Colonic mucosa (tissue), 4 donors: Measurements from ENCODE around the gene OTOP3. TPM values are rescaled to one million over a fixed set of nuclear protein-coding genes. Genes with fewer than 3 reads are reported as not detected.
A peak's percentile ranks its signal among the peaks of the same experiment; 100 is the strongest.

ENCODE experiments used
- DNase-seq: peaks from one replicate; pipeline ENCODE4 v3.0.0-alpha.2; 2020
- H3K27ac ChIP-seq: fragments of 200-600 bp; one replicate; pipeline ENCODE4 v1.8.0; 2021
- H3K27me3 ChIP-seq: fragments of 200-600 bp; one replicate; pipeline ENCODE4 v1.8.0; 2021
- H3K36me3 ChIP-seq: fragments of 200-600 bp; one replicate; pipeline ENCODE4 v1.8.0; 2021
- H3K4me1 ChIP-seq: fragments of 200-600 bp; one replicate; pipeline ENCODE4 v1.8.0; 2021; ENCODE audit warnings: mild to moderate bottlenecking
- H3K4me3 ChIP-seq: fragments of 200-600 bp; one replicate; pipeline ENCODE4 v1.8.0; 2021
- H3K9ac ChIP-seq, 2 donors: one replicate each; pipeline ENCODE4 v1.7.0; 2013; ENCODE audit warnings: control low read depth in 2 of 2, low read depth in 2 of 2, low read length in 2 of 2
- H3K9me3 ChIP-seq: fragments of 200-600 bp; one replicate; pipeline ENCODE4 v1.8.0; 2021
- intact Hi-C: fragments of 100-400 bp; cut with DNase I; formaldehyde crosslinking; loops from one replicate; pipeline ENCODE4 v1.14.1; 2022
- total RNA-seq, 2 donors: library from RNA; stranded (reverse); fragmentation: NEBNext Ultra II Directional in 1 of 2; extraction: Animal tissue kit (Norgen Biotek cat#: 25700) in 1 of 2; gene quantifications; one replicate each; pipeline ENCODE4 v1.2.1, GENCODE V29; 2021
- TF ChIP-seq, protein P1 (sequence below): fragments of 200-600 bp; IDR thresholded peaks from one replicate; pipeline ENCODE4 v1.8.0; 2022; ENCODE audit warnings: antibody characterized with exemption, mild to moderate bottlenecking
- donor health status: healthy.
- donor health status: DM: no; HTN: no; CAD: no.
- donor health status: DM: no; HTN: no; CAD: no.

Gene OTOP3
- total RNA-seq, 2 donors from 2014 or later = 0.40 TPM; not detected in 1

DNA sequence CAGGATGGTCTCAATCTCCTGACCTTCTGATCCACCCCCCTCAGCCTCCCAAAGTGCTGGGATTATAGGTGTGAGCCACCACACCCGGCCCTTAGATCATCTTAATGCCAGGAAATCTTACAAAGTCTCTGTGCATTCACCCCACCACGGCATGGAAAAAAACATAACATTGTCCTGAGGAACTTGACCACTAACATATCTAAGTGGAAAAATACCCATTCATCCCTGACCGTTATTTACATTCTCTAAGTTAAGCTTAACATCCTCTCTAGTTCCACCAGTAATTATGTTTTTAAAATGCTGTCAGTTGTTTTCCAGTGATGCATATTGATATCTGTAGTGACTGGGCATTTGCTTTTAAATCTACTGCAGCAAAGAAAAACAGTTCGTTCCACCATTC, 40.2 kb downstream of the OTOP3 start:
- Histone ChIP-seq H3K36me3 (no peaks in the 10 kb centered on the region), H3K4me3 (no peak overlapping the region), H3K9me3 (no peaks in the 10 kb centered on the region), H3K27me3 (no peaks in the 10 kb centered on the region), H3K9ac (no peak overlapping the region), H3K4me1 (peaks cover 4% of the 10 kb centered on the region), H3K27ac (no peak overlapping the region)
- TF ChIP-seq, protein P1, sequence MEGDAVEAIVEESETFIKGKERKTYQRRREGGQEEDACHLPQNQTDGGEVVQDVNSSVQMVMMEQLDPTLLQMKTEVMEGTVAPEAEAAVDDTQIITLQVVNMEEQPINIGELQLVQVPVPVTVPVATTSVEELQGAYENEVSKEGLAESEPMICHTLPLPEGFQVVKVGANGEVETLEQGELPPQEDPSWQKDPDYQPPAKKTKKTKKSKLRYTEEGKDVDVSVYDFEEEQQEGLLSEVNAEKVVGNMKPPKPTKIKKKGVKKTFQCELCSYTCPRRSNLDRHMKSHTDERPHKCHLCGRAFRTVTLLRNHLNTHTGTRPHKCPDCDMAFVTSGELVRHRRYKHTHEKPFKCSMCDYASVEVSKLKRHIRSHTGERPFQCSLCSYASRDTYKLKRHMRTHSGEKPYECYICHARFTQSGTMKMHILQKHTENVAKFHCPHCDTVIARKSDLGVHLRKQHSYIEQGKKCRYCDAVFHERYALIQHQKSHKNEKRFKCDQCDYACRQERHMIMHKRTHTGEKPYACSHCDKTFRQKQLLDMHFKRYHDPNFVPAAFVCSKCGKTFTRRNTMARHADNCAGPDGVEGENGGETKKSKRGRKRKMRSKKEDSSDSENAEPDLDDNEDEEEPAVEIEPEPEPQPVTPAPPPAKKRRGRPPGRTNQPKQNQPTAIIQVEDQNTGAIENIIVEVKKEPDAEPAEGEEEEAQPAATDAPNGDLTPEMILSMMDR = no peak
- intact Hi-C loops = no loop called here
- no peak for DNase-seq

DNA sequence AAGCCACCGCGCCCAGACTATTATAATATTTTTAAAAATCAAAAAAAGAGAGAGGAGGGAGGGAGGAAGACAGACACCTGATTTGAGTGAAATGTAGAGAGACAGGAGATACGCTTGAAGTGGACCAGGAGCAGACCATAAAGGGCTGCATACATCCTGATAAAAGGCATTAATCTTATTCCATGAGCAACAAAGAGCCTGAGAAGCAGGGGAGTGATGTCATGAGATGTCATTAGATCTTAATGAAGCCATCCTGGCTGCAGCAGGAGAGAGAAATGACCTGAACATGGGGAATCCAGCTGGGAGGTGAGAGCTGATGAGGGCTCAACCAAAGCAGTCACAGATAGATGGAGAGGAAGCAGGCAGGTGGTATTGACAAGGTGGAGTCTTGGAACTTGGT, 42.1 kb downstream of the OTOP3 start:
- no peaks in the 10 kb centered on the region for H3K27me3 ChIP-seq
- DNase-seq = no peak
- TF ChIP-seq, protein P1 = no peak
- no peaks in the 10 kb centered on the region for H3K9me3 ChIP-seq
- no peak overlapping the region for H3K4me3 ChIP-seq
- no peaks in the 10 kb centered on the region for H3K36me3 ChIP-seq
- no peak overlapping the region for H3K9ac ChIP-seq
- intact Hi-C loops = no loop called here
- no peak overlapping the region for H3K27ac ChIP-seq
- H3K4me1 ChIP-seq = peaks cover 6% of the 10 kb centered on the region

DNA sequence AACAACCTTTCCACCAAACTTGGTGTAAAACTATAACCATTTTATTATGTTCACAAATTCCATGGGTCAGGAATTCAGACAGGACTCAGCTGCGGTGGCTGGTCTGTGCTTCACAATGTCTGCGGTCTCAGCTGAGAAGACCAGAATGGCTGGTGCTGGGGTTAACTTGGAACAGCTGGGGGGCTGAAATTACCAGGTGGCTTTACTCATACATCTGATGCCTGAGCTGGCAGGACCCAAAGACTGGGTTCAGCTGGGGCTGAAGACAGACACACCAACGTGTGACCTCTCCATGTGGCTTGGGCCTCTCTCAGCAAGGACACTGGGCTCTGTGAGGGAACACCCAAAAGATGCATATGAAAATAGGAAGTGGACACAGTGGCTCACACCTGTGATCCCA, 42.5 kb downstream of the OTOP3 start:
- no peaks in the 10 kb centered on the region for H3K36me3 ChIP-seq
- H3K27me3 ChIP-seq = no peaks in the 10 kb centered on the region
- no peak overlapping the region for H3K4me3 ChIP-seq
- H3K9me3 ChIP-seq = no peaks in the 10 kb centered on the region
- intact Hi-C loops = no loop called here
- TF ChIP-seq, protein P1 = no peak
- no peak overlapping the region for H3K27ac ChIP-seq
- no peak overlapping the region for H3K9ac ChIP-seq
- H3K4me1 ChIP-seq = peaks cover 6% of the 10 kb centered on the region
- no peak for DNase-seq

DNA sequence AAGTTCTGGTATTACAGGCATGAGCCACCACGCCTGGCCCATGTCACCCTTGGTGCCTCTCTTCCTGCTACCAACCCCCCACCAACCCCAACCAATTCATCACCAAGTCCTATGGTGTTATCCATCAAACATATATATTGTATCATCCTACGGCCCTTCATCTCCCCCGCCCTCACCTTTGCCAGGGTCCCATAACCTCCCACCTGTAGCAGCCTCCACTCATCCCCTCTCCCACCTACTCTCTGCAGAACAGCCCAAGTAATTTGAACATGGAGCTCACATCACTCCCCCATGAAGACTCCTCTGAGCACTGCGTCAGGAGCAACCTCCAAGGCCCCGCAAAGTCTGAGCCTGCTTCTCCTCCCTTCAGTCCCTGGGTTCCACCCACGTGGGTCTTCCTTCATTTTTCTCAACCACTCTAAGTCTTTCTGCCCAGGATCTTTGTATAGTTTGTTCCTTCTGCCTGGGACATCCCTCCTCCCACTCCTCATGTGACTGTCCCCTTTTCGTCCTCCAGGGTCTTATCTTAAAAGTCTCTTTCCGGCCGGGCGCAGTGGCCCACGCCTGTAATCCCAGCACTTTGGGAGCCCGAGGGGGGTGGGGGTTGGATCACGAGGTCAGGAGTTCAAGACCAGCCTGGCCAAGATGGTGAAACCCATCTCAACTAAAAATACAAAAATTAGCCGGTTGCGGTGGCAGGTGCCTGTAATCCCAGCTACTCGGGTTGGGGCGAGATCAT, 43.9 kb downstream of the OTOP3 start:
- Histone ChIP-seq H3K4me3 (no peak overlapping the region), H3K4me1 (peaks cover 6% of the 10 kb centered on the region), H3K36me3 (no peaks in the 10 kb centered on the region), H3K9ac (no peak overlapping the region), H3K27ac (no peak overlapping the region), H3K9me3 (no peaks in the 10 kb centered on the region), H3K27me3 (no peaks in the 10 kb centered on the region)
- DNase-seq = no peak
- TF ChIP-seq, protein P1 = no peak
- intact Hi-C loops = no loop called here

DNA sequence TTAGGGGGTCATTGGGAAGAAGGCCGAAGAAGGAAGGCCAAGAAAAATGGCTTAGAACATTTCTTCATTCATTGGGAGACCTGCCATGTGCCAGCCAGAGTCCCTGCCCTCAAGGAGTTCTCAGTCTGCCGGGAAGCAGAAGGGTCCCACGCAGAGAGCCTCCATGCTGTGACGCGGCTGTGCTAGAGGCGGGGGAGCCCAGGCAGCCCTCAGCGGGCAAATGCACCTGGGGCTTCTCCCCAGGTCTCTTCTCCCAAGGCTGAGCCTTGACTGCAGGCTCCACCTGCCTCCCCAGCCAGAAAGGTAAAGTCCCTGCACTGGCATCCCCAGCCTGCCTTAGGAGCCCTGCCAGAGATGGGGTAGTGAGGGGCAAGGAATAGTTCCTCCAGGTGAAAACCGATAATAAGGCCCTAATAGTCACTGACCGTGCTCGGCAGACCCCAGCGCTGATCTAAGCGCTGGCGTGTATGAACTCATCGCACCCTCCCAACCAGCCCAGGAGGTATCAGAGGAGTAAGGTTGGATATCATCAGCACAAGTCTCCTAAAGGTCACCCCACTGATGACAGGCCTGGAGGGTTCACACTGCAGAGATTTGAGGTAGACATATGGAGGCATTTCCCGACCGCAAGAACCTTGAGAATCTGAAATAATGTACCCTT, 45.8 kb downstream of the OTOP3 start:
- Histone ChIP-seq H3K27ac (peak overlapping the region; percentile 66), H3K9me3 (no peaks in the 10 kb centered on the region), H3K36me3 (no peaks in the 10 kb centered on the region), H3K4me1 (peaks cover 6% of the 10 kb centered on the region), H3K9ac (peak overlapping the region; percentile 85 to 91), H3K4me3 (peak overlapping the region; percentile 53), H3K27me3 (no peaks in the 10 kb centered on the region)
- no peak for DNase-seq
- intact Hi-C loops = no loop called here
- TF ChIP-seq, protein P1 = no peak
